MM.1S (cell line): ENCODE measurements around the gene C1orf50.

Experiments
- EZH2 ChIP-seq: fragments of 300-600 bp; sonication (generic); optimal IDR thresholded peaks from 2 replicates; pipeline ENCODE3; 2017; ENCODE audit warnings: low read depth, mild to moderate bottlenecking, antibody characterized with exemption, low read length, mixed read lengths
- EZH2phosphoT487 ChIP-seq: fragments of 300-600 bp; sonication (generic); IDR thresholded peaks from 2 replicates; pipeline ENCODE4 v1.6.1; 2018; ENCODE audit warnings: antibody characterized with exemption, low read length

GRCh38 chr1:42753070-42753469, 14.0 kb upstream of the C1orf50 start:
- no peak for TF ChIP-seq EZH2phosphoT487
- TF ChIP-seq EZH2 = no peak
